AG04450 (cell line): ENCODE results near the gene RUVBL2. TPM values are rescaled to one million over a fixed set of nuclear protein-coding genes. Genes with fewer than 3 reads are reported as not detected.

Source experiments
- CTCF ChIA-PET: fragments of 300-600, 350-600 bp; formaldehyde crosslinking; extraction: SDS; loops from one replicate; lab custom pipeline; 2022; ENCODE audit warnings: antibody characterized with exemption, inconsistent platforms; lab: Charles Lee
- POLR2A ChIA-PET: fragments of 350-600 bp; formaldehyde crosslinking; extraction: SDS; loops from one replicate; lab custom pipeline; 2021; ENCODE audit warnings: antibody characterized with exemption, inconsistent platforms; lab: Yijun Ruan, JAX
- DNase-seq: peaks from one replicate; pipeline ENCODE4 v3.0.0-alpha.2; 2011; ENCODE audit warnings: low read depth, low spot score
- H3K27ac ChIP-seq: one replicate; pipeline ENCODE4 v1.5.1; 2012; ENCODE audit warnings: low read depth, low read length, control low read depth
- H3K27me3 ChIP-seq: one replicate; pipeline ENCODE4 v1.6.0; 2012; ENCODE audit warnings: low read length; ENCODE audit not compliant: control insufficient read depth, insufficient read depth
- H3K4me3 ChIP-seq: 2 replicates; pipeline ENCODE4 v1.5.1; 2011; ENCODE audit warnings: mild to moderate bottlenecking, low read depth, low read length, control low read depth
- H3K9me3 ChIP-seq: 2 replicates; pipeline ENCODE4 v1.5.1; 2012; ENCODE audit warnings: low read length; ENCODE audit not compliant: control insufficient read depth, insufficient read depth
- polyA plus RNA-seq: library from polyadenylated mRNA; depleted of rRNA; stranded (reverse); fragments of >200 nt; gene quantifications from 2 replicates; pipeline ENCODE4 v1.2.3, GENCODE V29; 2011
- TF ChIP-seq, protein P1 (sequence below): IDR thresholded peaks from 2 replicates; pipeline ENCODE4 v1.5.1; 2011; ENCODE audit warnings: low read depth, low read length, control low read depth, inconsistent platforms

The RUVBL2 gene
- polyA plus RNA-seq, 1 experiment, result 107 TPM

DNA sequence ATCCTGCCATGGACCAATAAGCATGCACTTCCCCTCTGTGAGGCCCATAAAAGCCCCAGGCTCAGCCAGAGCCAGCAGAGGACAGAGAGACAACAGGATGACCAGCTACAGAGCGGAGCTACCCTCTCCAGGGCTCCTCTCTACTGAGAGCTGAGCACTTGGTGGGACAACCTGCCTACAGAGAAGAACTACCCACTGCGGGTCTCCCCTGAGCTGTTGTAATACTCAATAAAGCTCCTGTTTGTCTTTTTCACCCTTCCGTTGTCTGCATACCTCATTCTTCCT is 46.5 kb upstream of the RUVBL2 start:
- H3K4me3 ChIP-seq, result no peak overlapping the region
- TF ChIP-seq, protein P1, sequence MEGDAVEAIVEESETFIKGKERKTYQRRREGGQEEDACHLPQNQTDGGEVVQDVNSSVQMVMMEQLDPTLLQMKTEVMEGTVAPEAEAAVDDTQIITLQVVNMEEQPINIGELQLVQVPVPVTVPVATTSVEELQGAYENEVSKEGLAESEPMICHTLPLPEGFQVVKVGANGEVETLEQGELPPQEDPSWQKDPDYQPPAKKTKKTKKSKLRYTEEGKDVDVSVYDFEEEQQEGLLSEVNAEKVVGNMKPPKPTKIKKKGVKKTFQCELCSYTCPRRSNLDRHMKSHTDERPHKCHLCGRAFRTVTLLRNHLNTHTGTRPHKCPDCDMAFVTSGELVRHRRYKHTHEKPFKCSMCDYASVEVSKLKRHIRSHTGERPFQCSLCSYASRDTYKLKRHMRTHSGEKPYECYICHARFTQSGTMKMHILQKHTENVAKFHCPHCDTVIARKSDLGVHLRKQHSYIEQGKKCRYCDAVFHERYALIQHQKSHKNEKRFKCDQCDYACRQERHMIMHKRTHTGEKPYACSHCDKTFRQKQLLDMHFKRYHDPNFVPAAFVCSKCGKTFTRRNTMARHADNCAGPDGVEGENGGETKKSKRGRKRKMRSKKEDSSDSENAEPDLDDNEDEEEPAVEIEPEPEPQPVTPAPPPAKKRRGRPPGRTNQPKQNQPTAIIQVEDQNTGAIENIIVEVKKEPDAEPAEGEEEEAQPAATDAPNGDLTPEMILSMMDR, result no peak
- no peak overlapping the region for H3K27ac ChIP-seq
- DNase-seq, result no peak
- ChIA-PET CTCF (no interaction called here), POLR2A (no interaction called here)
- no peaks in the 10 kb centered on the region for H3K27me3 ChIP-seq
- H3K9me3 ChIP-seq, result peaks cover 18% of the 10 kb centered on the region

DNA sequence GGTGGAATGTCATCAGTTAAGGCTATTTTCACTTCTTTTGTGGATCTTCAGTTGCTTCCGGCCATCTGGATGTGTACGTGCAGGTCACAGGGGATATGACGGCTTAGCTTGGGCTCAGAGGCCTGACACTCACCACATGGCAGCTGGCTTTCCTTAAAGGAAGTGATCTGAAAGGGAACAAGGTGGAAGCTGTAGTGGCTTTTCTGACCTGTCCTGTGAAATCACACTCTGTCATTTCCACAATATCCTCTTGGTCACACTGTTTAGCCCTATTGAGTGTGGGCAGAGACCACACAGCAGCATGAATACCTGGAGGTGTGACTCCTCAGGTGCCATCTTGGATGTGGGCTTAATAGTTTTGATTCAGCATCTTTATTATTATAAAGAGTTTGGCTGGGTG is 43.5 kb upstream of the RUVBL2 start:
- H3K4me3 ChIP-seq, result no peak overlapping the region
- no peaks in the 10 kb centered on the region for H3K27me3 ChIP-seq
- H3K9me3 ChIP-seq, result peaks cover 18% of the 10 kb centered on the region
- CTCF ChIA-PET, result no interaction called here
- DNase-seq, result no peak
- no peak overlapping the region for H3K27ac ChIP-seq
- POLR2A ChIA-PET, result no interaction called here
- TF ChIP-seq, protein P1, result no peak

DNA sequence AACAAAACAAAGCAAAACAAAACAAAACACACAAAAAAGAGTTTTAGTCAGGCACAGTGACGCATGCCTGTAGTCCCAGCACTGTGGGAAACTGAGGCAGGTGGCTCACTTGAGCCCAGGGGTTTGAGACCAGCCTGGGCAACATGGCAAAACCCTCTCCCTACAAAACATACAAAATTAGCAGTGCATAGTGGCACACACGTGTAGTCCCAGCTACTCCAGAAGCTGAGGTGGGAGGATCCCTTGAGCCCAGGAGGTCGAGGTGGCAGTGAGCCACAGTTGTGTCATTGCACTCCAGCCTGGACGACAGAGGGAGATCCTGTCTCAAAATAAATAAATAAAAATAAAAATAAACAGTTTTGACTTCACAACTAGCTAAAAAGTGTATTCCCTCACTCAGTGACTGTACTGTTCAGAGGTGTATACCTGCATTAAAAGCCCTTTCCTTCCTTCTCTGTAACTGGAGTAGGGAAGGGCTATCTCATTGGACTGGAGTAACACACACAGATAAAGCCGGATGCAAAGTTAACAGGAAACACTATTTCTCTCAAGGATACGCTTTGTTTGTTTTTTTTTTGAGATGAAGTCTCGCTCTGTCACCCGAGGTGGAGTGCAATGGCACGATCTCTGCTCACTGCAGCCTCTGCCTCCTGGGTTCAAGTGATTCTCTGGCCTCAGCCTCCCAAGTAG is 42.7 kb upstream of the RUVBL2 start:
- H3K27ac ChIP-seq, result no peak overlapping the region
- CTCF ChIA-PET, result no interaction called here
- H3K27me3 ChIP-seq, result no peaks in the 10 kb centered on the region
- no peak overlapping the region for H3K4me3 ChIP-seq
- H3K9me3 ChIP-seq, result peaks cover 18% of the 10 kb centered on the region
- no peak for DNase-seq
- POLR2A ChIA-PET, result interaction anchor here (0.5 kb wide), 1 partner anchor 25 kb away, joined by 3 read pairs; no protein-coding TSS in a partner anchor
- TF ChIP-seq, protein P1, result no peak

GRCh38 chr19:48953141-48953540 is 40.5 kb upstream of the RUVBL2 start:
- ChIA-PET CTCF (interaction anchor here (1.0 to 1.6 kb wide), 2 partner anchors 18 to 111 kb away, joined by 3 to 6 read pairs; no protein-coding TSS in a partner anchor), POLR2A (interaction anchor here (1.1 to 3.9 kb wide), 2 partner anchors 11 to 12 kb away, joined by 3 to 33 read pairs; partner anchors contain the start of gene FTL)

More at GRCh38 chr19:48953141-48953540, 40.5 kb upstream of the RUVBL2 start:
- Histone ChIP-seq H3K27me3 (no peaks in the 10 kb centered on the region), H3K9me3 (no peaks in the 10 kb centered on the region), H3K4me3 (no peak overlapping the region), H3K27ac (no peak overlapping the region)
- TF ChIP-seq, protein P1, result no peak
- no peak for DNase-seq
